H1 (cell line): ENCODE data around the gene STAG1. TPM values are rescaled to one million over a fixed set of nuclear protein-coding genes. Genes with fewer than 3 reads are reported as not detected.

Experiments
- CTCF ChIA-PET: fragments of 300-600 bp; sonication (Branson Sonifier 250); formaldehyde crosslinking; loops from one replicate; lab custom pipeline; 2021; ENCODE audit not compliant: partially characterized antibody; lab: Charles Lee
- POLR2A ChIA-PET: fragments of 300-600 bp; sonication (Branson Sonifier 250); formaldehyde crosslinking; loops from one replicate; lab custom pipeline; 2021; ENCODE audit warnings: inconsistent platforms; ENCODE audit not compliant: partially characterized antibody; lab: Charles Lee
- DNase-seq, 2 experiments: peaks; one replicate each; pipeline versions ENCODE4 v3.0.0 to v3.0.0-alpha.2; 2010 to 2022; ENCODE audit warnings: low spot score in 2 of 2, low read depth in 1 of 2, mixed read lengths in 1 of 2
- FAIRE-seq: peaks from 2 replicates; lab custom pipeline; 2011; peaks lifted over from hg19 to GRCh38; lab: Jason Lieb, UNC
- H2AFZ ChIP-seq: 2 replicates; pipeline ENCODE4 v1.8.1; 2012; ENCODE audit warnings: low read length, inconsistent platforms
- H2AK5ac ChIP-seq: 2 replicates; pipeline ENCODE4 v1.6.1; 2013; ENCODE audit warnings: low read depth, low read length
- H2BK120ac ChIP-seq: replicated peaks from 2 replicates; pipeline ENCODE3; 2013; ENCODE audit warnings: low read depth, low read length, inconsistent platforms
- H2BK12ac ChIP-seq: 2 replicates; pipeline ENCODE4 v1.6.1; 2013; ENCODE audit warnings: low read depth, low read length
- H2BK15ac ChIP-seq: 2 replicates; pipeline ENCODE4 v1.6.1; 2013; ENCODE audit warnings: low read length
- H2BK20ac ChIP-seq: 2 replicates; pipeline ENCODE4 v1.6.1; 2013; ENCODE audit warnings: low read length
- H2BK5ac ChIP-seq: 2 replicates; pipeline ENCODE4 v1.6.1; 2013; ENCODE audit warnings: low read depth, low read length
- H3K14ac ChIP-seq: 2 replicates; pipeline ENCODE4 v1.6.1; 2013; ENCODE audit warnings: inconsistent platforms; ENCODE audit not compliant: insufficient read length
- H3K18ac ChIP-seq: 2 replicates; pipeline ENCODE4 v1.6.1; 2013; ENCODE audit warnings: low read length; ENCODE audit errors: extremely low read depth
- H3K23ac ChIP-seq: 2 replicates; pipeline ENCODE4 v1.6.1; 2013; ENCODE audit warnings: inconsistent platforms; ENCODE audit not compliant: insufficient read length
- H3K23me2 ChIP-seq: 2 replicates; pipeline ENCODE4 v1.6.1; 2013; ENCODE audit warnings: low read depth, low read length
- H3K27ac ChIP-seq: 2 replicates; pipeline ENCODE4 v1.6.1; 2011; ENCODE audit warnings: low read depth, low read length, inconsistent platforms
- H3K27me3 ChIP-seq, 4 experiments: replicated peaks in 1 of 4; 1 replicate in 1 of 4; 2 replicates in 3 of 4; pipeline versions ENCODE4 v1.6.1 to v1.8.1; 2011 to 2013; ENCODE audit warnings: low read length in 3 of 4, mild to moderate bottlenecking in 3 of 4, inconsistent platforms in 2 of 4, mixed read lengths in 2 of 4, moderate library complexity in 1 of 4; ENCODE audit not compliant: control insufficient read depth in 3 of 4, insufficient read depth in 3 of 4; ENCODE audit errors: extremely low read depth in 1 of 4
- H3K36me3 ChIP-seq, 4 experiments: 2 replicates each; pipeline versions ENCODE4 v1.6.1 to v1.8.1; 2011 to 2013; ENCODE audit warnings: mild to moderate bottlenecking in 4 of 4, low read length in 3 of 4, moderate library complexity in 2 of 4, control low read depth in 1 of 4, inconsistent platforms in 1 of 4; ENCODE audit not compliant: insufficient read depth in 4 of 4, control insufficient read depth in 2 of 4
- H3K4ac ChIP-seq: replicated peaks from 2 replicates; pipeline ENCODE3; 2013; ENCODE audit warnings: low read length, low read depth, mixed read lengths, inconsistent platforms; ENCODE audit not compliant: insufficient read length
- H3K4me1 ChIP-seq, 4 experiments: replicated peaks in 1 of 4; 1 replicate in 1 of 4; 2 replicates in 3 of 4; pipeline versions ENCODE4 v1.6.1 to v1.8.1; 2011 to 2013; ENCODE audit warnings: low read length in 3 of 4, inconsistent platforms in 2 of 4, mixed read lengths in 1 of 4; ENCODE audit not compliant: insufficient read depth in 4 of 4, control insufficient read depth in 3 of 4
- H3K4me2 ChIP-seq, 2 experiments: 2 replicates each; pipeline versions ENCODE4 v1.6.1 to v1.8.1; 2011 to 2013; ENCODE audit warnings: low read depth in 2 of 2, low read length in 2 of 2, control low read depth in 1 of 2, inconsistent platforms in 1 of 2, mild to moderate bottlenecking in 1 of 2; ENCODE audit not compliant: insufficient read depth in 1 of 2
- H3K4me3 ChIP-seq, 4 experiments: fragments of 200-600, 300-600 bp in 1 of 4; sonication (generic), shearing (Covaris generic), sonication (Bioruptor Twin) in 1 of 4; 2 replicates each; pipeline versions ENCODE4 v1.5.1 to v1.8.1; 2011 to 2016; ENCODE audit warnings: low read length in 4 of 4, low read depth in 3 of 4, control low read depth in 2 of 4, inconsistent platforms in 2 of 4, mild to moderate bottlenecking in 2 of 4, mixed read lengths in 1 of 4, moderate library complexity in 1 of 4; ENCODE audit not compliant: insufficient read depth in 2 of 4; ENCODE audit errors: extremely low read depth in 1 of 4
- H3K56ac ChIP-seq: replicated peaks from 2 replicates; pipeline ENCODE3; 2013; ENCODE audit warnings: low read depth, mild to moderate bottlenecking, mixed read lengths, low read length, inconsistent platforms; ENCODE audit not compliant: insufficient read length
- H3K79me1 ChIP-seq: 2 replicates; pipeline ENCODE4 v1.6.1; 2013; ENCODE audit warnings: low read depth, low read length, control low read depth
- H3K79me2 ChIP-seq, 2 experiments: 2 replicates each; pipeline versions ENCODE4 v1.6.1 to v1.8.1; 2012 to 2013; ENCODE audit warnings: low read length in 2 of 2, mild to moderate bottlenecking in 2 of 2, inconsistent platforms in 1 of 2; ENCODE audit not compliant: insufficient read depth in 2 of 2, control insufficient read depth in 1 of 2
- H3K9ac ChIP-seq, 4 experiments: replicated peaks in 1 of 4; 1 replicate in 1 of 4; 2 replicates in 3 of 4; pipeline versions ENCODE4 v1.6.1 to v1.8.1; 2011 to 2013; ENCODE audit warnings: low read depth in 3 of 4, low read length in 3 of 4, control low read depth in 2 of 4, mild to moderate bottlenecking in 2 of 4, moderate library complexity in 2 of 4, inconsistent platforms in 1 of 4; ENCODE audit errors: extremely low read depth in 1 of 4
- H3K9me3 ChIP-seq, 2 experiments: 2 replicates each; pipeline versions ENCODE4 v1.6.1 to v1.8.1; 2012 to 2013; ENCODE audit warnings: mild to moderate bottlenecking in 2 of 2, moderate library complexity in 2 of 2, control low read depth in 1 of 2, inconsistent platforms in 1 of 2, low read depth in 1 of 2, low read length in 1 of 2, mixed read lengths in 1 of 2; ENCODE audit not compliant: insufficient read depth in 2 of 2
- H4K20me1 ChIP-seq, 2 experiments: replicated peaks in 1 of 2; 2 replicates each; pipeline versions ENCODE3 to v1.8.1; 2011 to 2013; ENCODE audit warnings: inconsistent platforms in 2 of 2, low read length in 2 of 2, mild to moderate bottlenecking in 1 of 2; ENCODE audit not compliant: insufficient read depth in 2 of 2, control insufficient read depth in 1 of 2
- H4K5ac ChIP-seq: 2 replicates; pipeline ENCODE4 v1.6.1; 2013; ENCODE audit warnings: low read length, low read depth, mixed read lengths, inconsistent platforms; ENCODE audit not compliant: insufficient read length
- H4K8ac ChIP-seq: 2 replicates; pipeline ENCODE4 v1.8.0; 2013; ENCODE audit warnings: mild to moderate bottlenecking, moderate library complexity, low read length, inconsistent platforms; ENCODE audit not compliant: insufficient read depth; ENCODE audit errors: extremely low read depth
- H4K91ac ChIP-seq: replicated peaks from 2 replicates; pipeline ENCODE3; 2013; ENCODE audit warnings: low read length, mixed read lengths, inconsistent platforms; ENCODE audit not compliant: insufficient read length
- ATF2 ChIP-seq: IDR thresholded peaks from 2 replicates; pipeline ENCODE4 v1.6.1; 2012; ENCODE audit warnings: low read length, inconsistent platforms
- CBX8 ChIP-seq: fragments of 300-800, 300-1000 bp; sonication (generic); IDR thresholded peaks from 2 replicates; pipeline ENCODE4 v1.7.1; 2016; ENCODE audit warnings: low read depth, low read length, borderline replicate concordance
- CREB1 ChIP-seq: IDR thresholded peaks from 2 replicates; pipeline ENCODE4 v1.6.1; 2012; ENCODE audit warnings: inconsistent platforms
- EGR1 ChIP-seq: IDR thresholded peaks from 2 replicates; pipeline ENCODE4 v1.6.1; 2011; ENCODE audit warnings: low read depth, low read length, borderline replicate concordance
- GABPA ChIP-seq: IDR thresholded peaks from 2 replicates; pipeline ENCODE4 v1.6.1; 2011; ENCODE audit warnings: mild to moderate bottlenecking, low read length, moderate library complexity, borderline replicate concordance; ENCODE audit not compliant: insufficient read depth
- RFX5 ChIP-seq: IDR thresholded peaks from 2 replicates; pipeline ENCODE4 v1.6.1; 2011; ENCODE audit warnings: low read depth, low read length, improper control_type of control experiment, borderline replicate concordance
- RXRA ChIP-seq: IDR thresholded peaks from 2 replicates; pipeline ENCODE4 v1.6.1; 2011; ENCODE audit warnings: low read depth, mild to moderate bottlenecking, low read length, moderate library complexity; ENCODE audit not compliant: insufficient read depth
- SIN3A ChIP-seq, 2 experiments: IDR thresholded peaks in 1 of 2; conservative IDR thresholded peaks in 1 of 2; 2 replicates each; pipeline ENCODE4 v1.6.1; 2011 to 2012; ENCODE audit warnings: low read length in 2 of 2, improper control_type of control experiment in 1 of 2, low read depth in 1 of 2, mild to moderate bottlenecking in 1 of 2
- SIX5 ChIP-seq: IDR thresholded peaks from 2 replicates; pipeline ENCODE4 v1.6.1; 2011; ENCODE audit warnings: mild to moderate bottlenecking, low read depth, low read length
- SUZ12 ChIP-seq: fragments of 200-600 bp; sonication (generic); IDR thresholded peaks from 2 replicates; pipeline ENCODE4 v1.6.1; 2012; ENCODE audit warnings: mild to moderate bottlenecking, inconsistent platforms, low read length, moderate library complexity, mixed read lengths
- TAF1 ChIP-seq: IDR thresholded peaks from 2 replicates; pipeline ENCODE4 v1.6.1; 2011; ENCODE audit warnings: mild to moderate bottlenecking, low read depth, low read length
- WGBS, 2 experiments: shearing (Covaris generic) in 1 of 2; methylation state at CpG; one replicate each; pipeline versions ENCODE4 v1.1.6 to v1.1.7; 2013 to 2015; ENCODE audit warnings: low lambda C conversion rate in 2 of 2, mixed read lengths in 2 of 2, inconsistent platforms in 1 of 2, low coverage in 1 of 2, missing lambda C conversion rate in 1 of 2; ENCODE audit not compliant: insufficient replicate concordance in 2 of 2, insufficient coverage in 1 of 2, insufficient read length in 1 of 2; ENCODE audit errors: extremely low coverage in 1 of 2, missing lambda C conversion rate in 1 of 2; 5-methylcytosine and 5-hydroxymethylcytosine counted together
- polyA plus RNA-seq, 7 experiments: library from polyadenylated mRNA; depleted of rRNA in 3 of 7; stranded (reverse) in 5 of 7; unstranded in 2 of 7; fragments of >200 nt in 5 of 7; fragments of 200-250 nt in 2 of 7; gene quantifications; 1 replicate in 5 of 7; 2 replicates in 1 of 7; 4 replicates in 1 of 7; pipeline versions ENCODE4 v1.2.1 to v1.2.3, GENCODE V29; 2011 to 2013; ENCODE audit warnings: missing spikeins in 2 of 7, mixed read lengths in 2 of 7
- total RNA-seq: library from RNA; stranded (reverse); fragmentation: NEBNext Ultra II Directional; extraction: Animal tissue kit (Norgen Biotek cat#: 25700); gene quantifications from 2 replicates; pipeline ENCODE4 v1.2.1, GENCODE V29; 2021
- TF ChIP-seq, protein P1 (sequence below): IDR thresholded peaks from 2 replicates; pipeline ENCODE4 v1.6.1; 2012; ENCODE audit warnings: inconsistent platforms

Gene STAG1
- total and polyA plus RNA-seq, 2 of the 8 experiments (the other 6 are each of a cell fraction or from before 2014, with no cell fraction given): 4.6 to 23.4 TPM

GRCh38 chr3:136703429-136703828, 48.7 kb downstream of the STAG1 start:
- H2AFZ ChIP-seq: no peak overlapping the region
- H2AK5ac ChIP-seq: no peak overlapping the region
- H3K4me2 ChIP-seq: no peak overlapping the region
- no peak overlapping the region for H3K4me3 ChIP-seq
- no peak overlapping the region for H3K27ac ChIP-seq
- H4K20me1 ChIP-seq: no peaks in the 10 kb centered on the region
- no peak overlapping the region for H3K14ac ChIP-seq
- WGBS, 2 experiments: 85% methylated on average over 4 of the region's 4 CpGs; no CpG with 5 or more reads in 1 of the 2 experiments
- H2BK5ac ChIP-seq: no peak overlapping the region
- H3K18ac ChIP-seq: no peak overlapping the region
- H3K9me3 ChIP-seq: no peaks in the 10 kb centered on the region
- DNase-seq: no peak
- no peaks in the 10 kb centered on the region for H3K27me3 ChIP-seq
- peaks cover 6 to 85% of the 10 kb centered on the region in 2 experiments; a peak in 3 of 4 replicates for H3K79me2 ChIP-seq
- FAIRE-seq: no peak
- no peak overlapping the region for H3K4ac ChIP-seq
- H3K23me2 ChIP-seq: no peaks in the 10 kb centered on the region; the same call in 1 of the 2 replicates
- no peak overlapping the region for H3K9ac ChIP-seq
- no peak overlapping the region for H3K23ac ChIP-seq
- H3K4me1 ChIP-seq: peaks cover 0 to 2% (median 1%) of the 10 kb centered on the region in 4 experiments; a peak in 1 of 7 replicates
- no peak overlapping the region for H4K5ac ChIP-seq
- H3K79me1 ChIP-seq: peaks cover 7% of the 10 kb centered on the region; the same call in 1 of the 2 replicates
- H3K36me3 ChIP-seq: no peaks in the 10 kb centered on the region
- H4K8ac ChIP-seq: no peak overlapping the region
- H3K56ac ChIP-seq: no peak overlapping the region
- POLR2A ChIA-PET: interaction anchor here (1.2 to 1.3 kb wide), 2 partner anchors 19 to 49 kb away, joined by 3 to 7 read pairs; partner anchors contain the start of gene STAG1
- H4K91ac ChIP-seq: no peak overlapping the region
- H2BK15ac ChIP-seq: no peak overlapping the region
- CTCF ChIA-PET: interaction anchor here (0.9 to 1.2 kb wide), 3 partner anchors 10 to 311 kb away, joined by 3 read pairs; partner anchors contain the start of gene STAG1
- H2BK120ac ChIP-seq: no peak overlapping the region
- no peak overlapping the region for H2BK12ac ChIP-seq
- no peak overlapping the region for H2BK20ac ChIP-seq
- no peak for TF ChIP-seq ATF2
- TF ChIP-seq TAF1: no peak
- no peak for TF ChIP-seq SIN3A (conservative IDR thresholded peaks at IDR 0.05 in 1 of 2, IDR thresholded peaks at IDR 0.05 in 1 of 2; ENCODE audit: low read depth in 1 of 2, low read length in 2 of 2)
- no peak for TF ChIP-seq CREB1
- no peak for TF ChIP-seq RXRA
- no peak for TF ChIP-seq GABPA
- TF ChIP-seq CBX8: no peak
- TF ChIP-seq SIX5: no peak
- TF ChIP-seq SUZ12: no peak
- no peak for TF ChIP-seq EGR1
- TF ChIP-seq, protein P1, sequence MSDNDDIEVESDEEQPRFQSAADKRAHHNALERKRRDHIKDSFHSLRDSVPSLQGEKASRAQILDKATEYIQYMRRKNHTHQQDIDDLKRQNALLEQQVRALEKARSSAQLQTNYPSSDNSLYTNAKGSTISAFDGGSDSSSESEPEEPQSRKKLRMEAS: no peak
- no peak for TF ChIP-seq RFX5
